Measurements from ENCODE around the gene EPB41L5.

GRCh38 chr2:120094795-120095194 lies 81.9 kb downstream of the EPB41L5 start:
- TF ChIP-seq CTCF (IDR thresholded peaks at IDR 0.05) (no peak), POLR2A (IDR thresholded peaks at IDR 0.05) (no peak)

All from ovary (tissue), 3 donors.